Fibroblast of lung (primary cell): ENCODE data around the gene PTPRCAP. TPM values are rescaled to one million over a fixed set of nuclear protein-coding genes. Genes with fewer than 3 reads are reported as not detected.

ENCODE experiments used
- DNase-seq, 2 donors: peaks; one replicate each; pipeline versions ENCODE4 v3.0.0 to v3.0.0-alpha.2; 2010; ENCODE audit warnings: low read depth in 2 of 2
- H2AFZ ChIP-seq: 2 replicates; pipeline ENCODE4 v1.5.1; 2012; ENCODE audit warnings: low read length, control low read depth, inconsistent platforms
- H3K27ac ChIP-seq: 2 replicates; pipeline ENCODE4 v1.5.1; 2011; ENCODE audit warnings: low read length, control low read depth; ENCODE audit not compliant: insufficient read depth
- H3K27me3 ChIP-seq: 2 replicates; pipeline ENCODE4 v1.5.1; 2011; ENCODE audit warnings: mild to moderate bottlenecking, low read length; ENCODE audit not compliant: control insufficient read depth, insufficient read depth
- H3K36me3 ChIP-seq: 2 replicates; pipeline ENCODE4 v1.5.1; 2011; ENCODE audit warnings: low read length; ENCODE audit not compliant: control insufficient read depth, insufficient read depth
- H3K4me1 ChIP-seq: 2 replicates; pipeline ENCODE4 v1.5.1; 2011; ENCODE audit warnings: low read length; ENCODE audit not compliant: control insufficient read depth, insufficient read depth; ENCODE audit errors: extremely low read depth
- H3K4me2 ChIP-seq: 2 replicates; pipeline ENCODE4 v1.5.1; 2011; ENCODE audit warnings: low read length, control low read depth; ENCODE audit not compliant: insufficient read depth; ENCODE audit errors: extremely low read depth
- H3K4me3 ChIP-seq, 4 experiments: fragments of 200-600 bp in 1 of 4; sonication (generic) in 1 of 4; replicated peaks in 1 of 4; 2 replicates each; pipeline ENCODE4 v1.5.1; 2011 to 2016; ENCODE audit warnings: low read length in 4 of 4, low read depth in 3 of 4, mild to moderate bottlenecking in 3 of 4, control low read depth in 2 of 4, inconsistent platforms in 1 of 4, mixed read lengths in 1 of 4; ENCODE audit not compliant: insufficient read depth in 1 of 4; ENCODE audit errors: control extremely low read depth in 1 of 4
- H3K79me2 ChIP-seq: 2 replicates; pipeline ENCODE4 v1.5.1; 2012; ENCODE audit warnings: mild to moderate bottlenecking, low read length, inconsistent platforms; ENCODE audit not compliant: control insufficient read depth, insufficient read depth
- H3K9ac ChIP-seq: 2 replicates; pipeline ENCODE4 v1.5.1; 2011; ENCODE audit warnings: mild to moderate bottlenecking, low read length, control low read depth; ENCODE audit not compliant: insufficient read depth
- H3K9me3 ChIP-seq: 2 replicates; pipeline ENCODE4 v1.5.1; 2012; ENCODE audit warnings: low read depth, low read length; ENCODE audit not compliant: control insufficient read depth, insufficient read depth
- H4K20me1 ChIP-seq: 2 replicates; pipeline ENCODE4 v1.5.1; 2011; ENCODE audit warnings: low read length; ENCODE audit not compliant: control insufficient read depth, insufficient read depth; ENCODE audit errors: extremely low read depth
- EZH2 ChIP-seq: IDR thresholded peaks from 2 replicates; pipeline ENCODE4 v1.5.1; 2012; ENCODE audit warnings: low read length, control low read depth, mild to moderate bottlenecking; ENCODE audit errors: missing control alignments
- polyA plus RNA-seq, 2 donors: library from polyadenylated mRNA; depleted of rRNA in 1 of 2; stranded (reverse) in 1 of 2; unstranded in 1 of 2; fragments of >200 nt; gene quantifications; 2 replicates each; pipeline ENCODE4 v1.2.1, GENCODE V29; 2011 to 2012; ENCODE audit warnings: missing spikeins in 1 of 2
- total RNA-seq: library from RNA; depleted of rRNA; stranded (reverse); fragments of >200 nt; gene quantifications from 2 replicates; pipeline ENCODE4 v1.2.1, GENCODE V29; 2014
- TF ChIP-seq, protein P1 (sequence below), 2 donors: IDR thresholded peaks in 1 of 2; conservative IDR thresholded peaks in 1 of 2; 1 replicate in 1 of 2; 2 replicates in 1 of 2; pipeline ENCODE4 v1.5.1; 2011 to 2012; ENCODE audit warnings: low read length in 2 of 2, control low read depth in 1 of 2, inconsistent platforms in 1 of 2, low read depth in 1 of 2, mild to moderate bottlenecking in 1 of 2

Gene PTPRCAP
- total and polyA plus RNA-seq, 2 donors (not counting 1 experiment from before 2014, with no cell fraction given), result 0.17 TPM; not detected in 1

DNA sequence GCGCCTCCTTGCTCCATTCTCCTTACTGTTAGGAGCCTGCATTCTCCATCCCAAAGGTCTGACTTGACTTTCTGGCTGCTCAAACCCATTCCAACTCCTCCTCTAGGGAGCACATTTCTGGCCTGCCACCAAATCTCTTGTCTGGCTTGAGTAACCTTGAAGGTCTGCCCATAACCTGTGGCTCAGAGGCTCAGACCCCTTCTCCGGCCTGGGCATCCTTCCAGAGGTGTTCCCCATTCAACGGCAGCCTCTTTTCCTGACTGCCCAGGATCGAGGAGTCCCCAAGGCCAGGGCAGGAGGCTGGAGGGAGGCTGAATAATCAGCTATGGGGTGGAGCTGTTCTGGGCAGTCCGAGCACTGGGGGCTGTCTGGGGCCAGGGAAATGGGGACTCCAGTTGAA is 43.5 kb downstream of the PTPRCAP start:
- H3K27me3 ChIP-seq, result no peaks in the 10 kb centered on the region
- no peak for TF ChIP-seq EZH2
- TF ChIP-seq, protein P1, sequence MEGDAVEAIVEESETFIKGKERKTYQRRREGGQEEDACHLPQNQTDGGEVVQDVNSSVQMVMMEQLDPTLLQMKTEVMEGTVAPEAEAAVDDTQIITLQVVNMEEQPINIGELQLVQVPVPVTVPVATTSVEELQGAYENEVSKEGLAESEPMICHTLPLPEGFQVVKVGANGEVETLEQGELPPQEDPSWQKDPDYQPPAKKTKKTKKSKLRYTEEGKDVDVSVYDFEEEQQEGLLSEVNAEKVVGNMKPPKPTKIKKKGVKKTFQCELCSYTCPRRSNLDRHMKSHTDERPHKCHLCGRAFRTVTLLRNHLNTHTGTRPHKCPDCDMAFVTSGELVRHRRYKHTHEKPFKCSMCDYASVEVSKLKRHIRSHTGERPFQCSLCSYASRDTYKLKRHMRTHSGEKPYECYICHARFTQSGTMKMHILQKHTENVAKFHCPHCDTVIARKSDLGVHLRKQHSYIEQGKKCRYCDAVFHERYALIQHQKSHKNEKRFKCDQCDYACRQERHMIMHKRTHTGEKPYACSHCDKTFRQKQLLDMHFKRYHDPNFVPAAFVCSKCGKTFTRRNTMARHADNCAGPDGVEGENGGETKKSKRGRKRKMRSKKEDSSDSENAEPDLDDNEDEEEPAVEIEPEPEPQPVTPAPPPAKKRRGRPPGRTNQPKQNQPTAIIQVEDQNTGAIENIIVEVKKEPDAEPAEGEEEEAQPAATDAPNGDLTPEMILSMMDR (conservative IDR thresholded peaks at IDR 0.05 in 1 of 2, IDR thresholded peaks at IDR 0.05 in 1 of 2; ENCODE audit: low read depth in 1 of 2, low read length in 2 of 2), result no peak
- no peak overlapping the region for H2AFZ ChIP-seq
- H3K4me3 ChIP-seq, result no peak overlapping the region
- H3K4me1 ChIP-seq, result no peaks in the 10 kb centered on the region
- no peak for DNase-seq
- no peak overlapping the region for H3K27ac ChIP-seq
- H3K79me2 ChIP-seq, result peaks cover 7% of the 10 kb centered on the region
- no peaks in the 10 kb centered on the region for H3K9me3 ChIP-seq
- H4K20me1 ChIP-seq, result no peaks in the 10 kb centered on the region
- H3K9ac ChIP-seq, result no peak overlapping the region
- peaks cover 16% of the 10 kb centered on the region for H3K36me3 ChIP-seq
- no peak overlapping the region for H3K4me2 ChIP-seq

- Histone ChIP-seq H3K36me3 (peaks cover 11% of the 10 kb centered on the region), H3K4me1 (no peaks in the 10 kb centered on the region), H3K79me2 (peaks cover 4% of the 10 kb centered on the region), H3K4me3 (no peak overlapping the region), H3K27me3 (no peaks in the 10 kb centered on the region), H4K20me1 (no peaks in the 10 kb centered on the region), H3K27ac (no peak overlapping the region), H3K9me3 (no peaks in the 10 kb centered on the region), H3K9ac (no peak overlapping the region), H2AFZ (no peak overlapping the region), H3K4me2 (no peak overlapping the region)
- DNase-seq, result no peak
- TF ChIP-seq, protein P1 (conservative IDR thresholded peaks at IDR 0.05 in 1 of 2, IDR thresholded peaks at IDR 0.05 in 1 of 2; ENCODE audit: low read depth in 1 of 2, low read length in 2 of 2), result no peak
- no peak for TF ChIP-seq EZH2
Measured at GRCh38 chr11:67393437-67393836, 44.0 kb downstream of the PTPRCAP start.

DNA sequence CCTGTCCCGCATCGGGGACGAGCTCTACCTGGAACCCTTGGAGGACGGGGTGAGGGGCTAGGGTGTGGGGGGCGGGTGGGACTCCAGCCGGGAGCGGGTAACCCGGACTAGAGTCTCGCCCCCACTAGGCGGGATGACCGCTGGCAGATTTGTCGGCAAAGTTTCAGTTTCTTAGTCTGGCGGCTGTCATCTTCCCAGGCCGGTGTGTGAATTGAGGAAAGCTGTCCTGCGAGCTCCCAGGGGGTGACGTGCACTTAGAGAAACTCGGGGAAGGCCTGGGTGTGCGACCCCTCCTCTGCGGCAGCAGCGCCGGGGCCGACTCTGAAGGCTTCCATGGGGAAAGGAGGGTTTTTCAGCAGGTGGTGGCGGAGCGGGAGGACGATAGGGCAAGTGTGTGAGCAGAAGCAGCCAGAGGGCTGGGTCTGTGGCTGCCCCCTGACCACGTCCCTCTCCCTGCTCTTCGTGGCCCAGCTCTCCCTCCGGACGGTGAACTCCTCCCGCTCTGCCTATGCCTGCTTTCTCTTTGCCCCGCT is 45.2 kb downstream of the PTPRCAP start:
- peak overlapping the region; percentile 84 for H2AFZ ChIP-seq
- peak overlapping the region; percentile 80 for H3K27ac ChIP-seq
- H3K4me3 ChIP-seq, result peak overlapping the region; percentile 66 to 95 (median 91)
- no peaks in the 10 kb centered on the region for H3K4me1 ChIP-seq
- no peaks in the 10 kb centered on the region for H3K9me3 ChIP-seq
- H3K9ac ChIP-seq, result peak overlapping the region; percentile 71
- peak overlapping the region; percentile 94 for H3K4me2 ChIP-seq
- no peaks in the 10 kb centered on the region for H3K27me3 ChIP-seq
- no peak for TF ChIP-seq EZH2
- TF ChIP-seq, protein P1 (conservative IDR thresholded peaks at IDR 0.05 in 1 of 2, IDR thresholded peaks at IDR 0.05 in 1 of 2; ENCODE audit: low read depth in 1 of 2, low read length in 2 of 2), result no peak
- H3K36me3 ChIP-seq, result peaks cover 2% of the 10 kb centered on the region
- H4K20me1 ChIP-seq, result no peaks in the 10 kb centered on the region
- peaks cover 4% of the 10 kb centered on the region for H3K79me2 ChIP-seq
- DNase-seq, result no peak
